Progenitor cell of endocrine pancreas (in vitro differentiated cells): Measurements from ENCODE around the gene KHDRBS1. TPM values are rescaled to one million over a fixed set of nuclear protein-coding genes. Genes with fewer than 3 reads are reported as not detected.
"Not testable (repeated sequence)": the region's sequence is repeated elsewhere in the genome, so short reads cannot be mapped to it uniquely, and the experiment has no call there.

Experiments used
- DNase-seq: peaks from one replicate; pipeline ENCODE4 v3.0.0; 2021; ENCODE audit warnings: low spot score; ENCODE audit not compliant: unreplicated experiment
- H3K27ac Mint-ChIP-seq: 2 replicates; pipeline ENCODE4 v1.8.0; 2021; ENCODE audit warnings: mild to moderate bottlenecking, moderate library complexity, mixed read lengths
- H3K27me3 Mint-ChIP-seq: 2 replicates; pipeline ENCODE4 v1.8.0; 2021; ENCODE audit warnings: mixed read lengths
- H3K36me3 Mint-ChIP-seq: 2 replicates; pipeline ENCODE4 v1.8.0; 2022; ENCODE audit warnings: mixed read lengths; ENCODE audit not compliant: insufficient read depth
- H3K4me1 Mint-ChIP-seq: 2 replicates; pipeline ENCODE4 v1.8.0; 2021; ENCODE audit warnings: low read depth, mixed read lengths
- H3K4me3 Mint-ChIP-seq: 2 replicates; pipeline ENCODE4 v1.8.0; 2021; ENCODE audit warnings: low read depth, mild to moderate bottlenecking, moderate library complexity, mixed read lengths
- H3K9me3 Mint-ChIP-seq: 2 replicates; pipeline ENCODE4 v1.8.0; 2021; ENCODE audit warnings: low read depth, mixed read lengths
- total RNA-seq: library from RNA; stranded (reverse); gene quantifications from 2 replicates; pipeline ENCODE4 v1.2.1, GENCODE V29; 2021
- TF ChIP-seq, protein P1 (sequence below): fragments of 200-600 bp; sonication (generic); IDR thresholded peaks from one replicate; pipeline ENCODE4 v1.5.0; 2021; ENCODE audit warnings: antibody characterized with exemption, mild to moderate bottlenecking; ENCODE audit not compliant: unreplicated experiment

KHDRBS1 gene
- total RNA-seq, 1 donor from 2014 or later: 235 TPM

DNA sequence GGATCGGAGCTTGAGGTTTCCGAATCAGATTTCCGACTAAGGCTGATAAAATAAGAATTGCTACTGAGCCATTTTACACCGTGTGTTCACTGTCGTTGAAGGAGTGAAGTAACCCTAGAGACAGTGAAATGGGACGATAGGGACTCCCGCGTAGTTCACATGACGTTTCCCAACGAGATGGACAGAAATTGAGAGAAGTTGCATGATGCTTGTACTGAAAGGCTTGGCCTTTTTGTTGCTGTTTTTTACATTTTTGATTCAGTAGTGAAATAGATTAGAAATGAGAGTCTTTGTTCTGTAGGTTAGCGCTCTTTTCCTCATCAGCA, 1.2 kb downstream of the KHDRBS1 start:
- H3K4me1 Mint-ChIP-seq: peaks cover 22% of the 10 kb centered on the region
- peak overlapping the region; percentile 98 for H3K27ac Mint-ChIP-seq
- no peak for DNase-seq
- H3K27me3 Mint-ChIP-seq: no peaks in the 10 kb centered on the region
- H3K36me3 Mint-ChIP-seq: peaks cover 6% of the 10 kb centered on the region
- H3K4me3 Mint-ChIP-seq: peak overlapping the region; percentile 98
- no peaks in the 10 kb centered on the region for H3K9me3 Mint-ChIP-seq
- TF ChIP-seq, protein P1, sequence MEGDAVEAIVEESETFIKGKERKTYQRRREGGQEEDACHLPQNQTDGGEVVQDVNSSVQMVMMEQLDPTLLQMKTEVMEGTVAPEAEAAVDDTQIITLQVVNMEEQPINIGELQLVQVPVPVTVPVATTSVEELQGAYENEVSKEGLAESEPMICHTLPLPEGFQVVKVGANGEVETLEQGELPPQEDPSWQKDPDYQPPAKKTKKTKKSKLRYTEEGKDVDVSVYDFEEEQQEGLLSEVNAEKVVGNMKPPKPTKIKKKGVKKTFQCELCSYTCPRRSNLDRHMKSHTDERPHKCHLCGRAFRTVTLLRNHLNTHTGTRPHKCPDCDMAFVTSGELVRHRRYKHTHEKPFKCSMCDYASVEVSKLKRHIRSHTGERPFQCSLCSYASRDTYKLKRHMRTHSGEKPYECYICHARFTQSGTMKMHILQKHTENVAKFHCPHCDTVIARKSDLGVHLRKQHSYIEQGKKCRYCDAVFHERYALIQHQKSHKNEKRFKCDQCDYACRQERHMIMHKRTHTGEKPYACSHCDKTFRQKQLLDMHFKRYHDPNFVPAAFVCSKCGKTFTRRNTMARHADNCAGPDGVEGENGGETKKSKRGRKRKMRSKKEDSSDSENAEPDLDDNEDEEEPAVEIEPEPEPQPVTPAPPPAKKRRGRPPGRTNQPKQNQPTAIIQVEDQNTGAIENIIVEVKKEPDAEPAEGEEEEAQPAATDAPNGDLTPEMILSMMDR: no peak

DNA sequence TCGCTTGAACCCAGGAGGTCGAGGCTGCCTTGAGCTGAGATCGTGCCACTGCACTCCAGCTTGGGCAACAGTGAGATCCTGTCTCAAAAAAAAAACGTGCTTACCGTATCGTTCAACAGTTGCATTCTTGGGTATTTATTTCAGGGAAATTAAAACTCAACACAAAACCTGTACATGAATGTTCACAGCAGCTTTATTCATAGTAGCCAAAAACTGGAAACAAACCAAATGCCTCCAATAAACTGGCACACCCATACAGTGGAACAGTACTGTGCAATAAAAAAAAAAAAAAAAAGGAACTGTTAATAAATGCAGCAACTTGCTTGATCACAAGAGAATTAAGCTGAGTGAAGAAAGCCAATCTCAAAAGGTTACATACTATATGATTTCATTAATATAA, 6.7 kb downstream of the KHDRBS1 start:
- TF ChIP-seq, protein P1: no peak
- peaks cover 41% of the 10 kb centered on the region for H3K4me1 Mint-ChIP-seq
- H3K27me3 Mint-ChIP-seq: no peaks in the 10 kb centered on the region
- H3K4me3 Mint-ChIP-seq: no peak overlapping the region
- DNase-seq: no peak
- peaks cover 10% of the 10 kb centered on the region for H3K36me3 Mint-ChIP-seq
- no peaks in the 10 kb centered on the region for H3K9me3 Mint-ChIP-seq
- no peak overlapping the region for H3K27ac Mint-ChIP-seq

DNA sequence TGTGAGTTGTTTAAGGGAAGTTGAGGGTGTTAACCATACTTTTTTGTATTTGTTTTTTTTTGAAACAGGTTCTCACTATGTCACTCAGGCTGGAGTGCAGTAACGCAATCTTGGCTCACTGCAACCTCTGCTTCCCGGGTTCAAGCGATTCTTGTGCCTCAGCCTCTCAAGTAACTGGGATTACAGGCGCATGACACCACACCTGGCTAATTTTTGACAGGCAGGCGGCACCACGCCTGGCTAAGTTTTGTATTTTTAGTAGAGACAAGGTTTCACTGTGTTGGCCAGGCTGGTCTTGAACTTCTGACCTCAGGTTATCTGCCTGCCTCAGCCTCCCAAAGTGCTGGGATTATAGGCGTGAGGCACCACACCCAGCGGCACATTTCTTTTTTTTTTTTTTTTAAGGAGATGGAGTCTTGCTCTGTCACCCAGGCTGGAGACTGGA, 7.9 kb downstream of the KHDRBS1 start:
- not testable (repeated sequence) for H3K36me3 Mint-ChIP-seq

DNA sequence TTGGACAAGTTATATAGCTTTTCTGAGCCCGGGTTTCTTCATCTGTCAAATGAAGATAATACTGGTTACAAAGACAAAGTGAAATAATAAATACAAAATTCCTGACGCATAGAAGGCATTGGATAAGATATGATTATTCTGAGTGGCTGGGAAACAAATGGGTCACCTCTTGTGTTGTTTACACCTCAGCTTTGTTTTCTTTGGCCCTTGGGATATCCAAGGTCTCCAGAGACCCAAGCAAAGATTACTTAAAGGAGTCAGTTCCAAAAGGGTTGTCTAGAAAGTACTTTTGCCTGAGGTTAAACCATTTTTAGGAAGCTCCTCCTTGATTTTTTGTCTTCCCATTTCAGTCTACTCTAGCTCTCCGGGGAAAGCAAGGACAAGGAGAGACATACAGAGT, 9.7 kb downstream of the KHDRBS1 start:
- peaks cover 9% of the 10 kb centered on the region for H3K36me3 Mint-ChIP-seq
- peak overlapping the region; percentile 87 for H3K27ac Mint-ChIP-seq
- TF ChIP-seq, protein P1: no peak

More for the DNA sequence above, 7.9 kb downstream of the KHDRBS1 start:
- H3K27me3 Mint-ChIP-seq, H3K9me3 Mint-ChIP-seq, DNase-seq, H3K27ac Mint-ChIP-seq, H3K4me3 Mint-ChIP-seq: not testable (repeated sequence)
- H3K4me1 Mint-ChIP-seq: peaks cover 30% of the 10 kb centered on the region

DNA sequence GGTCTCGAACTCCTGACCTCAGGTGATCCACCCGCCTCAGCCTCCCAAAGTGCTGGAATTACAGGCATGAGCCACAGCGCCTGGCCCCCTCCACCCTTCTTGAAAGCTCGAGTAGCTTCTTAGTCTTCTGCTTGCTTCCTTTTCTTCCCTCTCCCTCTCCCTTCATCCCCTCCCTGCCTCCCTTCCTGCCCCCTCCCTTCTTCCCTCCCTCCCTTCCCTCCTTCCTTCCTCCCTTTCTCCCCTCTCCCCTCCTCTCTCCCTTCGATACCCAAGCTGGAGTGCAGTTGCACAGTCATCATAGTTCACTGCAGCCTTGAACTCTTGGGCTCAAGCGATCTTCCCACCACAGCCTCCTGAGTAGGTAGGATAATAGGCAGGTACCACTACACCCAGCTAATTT, 11.8 kb downstream of the KHDRBS1 start:
- TF ChIP-seq, protein P1: no peak
- DNase-seq: no peak
- no peaks in the 10 kb centered on the region for H3K27me3 Mint-ChIP-seq
- H3K27ac Mint-ChIP-seq: no peak overlapping the region
- H3K36me3 Mint-ChIP-seq: peaks cover 9% of the 10 kb centered on the region
- no peak overlapping the region for H3K4me3 Mint-ChIP-seq
- no peaks in the 10 kb centered on the region for H3K9me3 Mint-ChIP-seq
- H3K4me1 Mint-ChIP-seq: peaks cover 32% of the 10 kb centered on the region

More for the DNA sequence above, 9.7 kb downstream of the KHDRBS1 start:
- Mint-ChIP-seq H3K9me3 (no peaks in the 10 kb centered on the region), H3K4me1 (peaks cover 31% of the 10 kb centered on the region), H3K27me3 (no peaks in the 10 kb centered on the region), H3K4me3 (no peak overlapping the region)
- DNase-seq: no peak

DNA sequence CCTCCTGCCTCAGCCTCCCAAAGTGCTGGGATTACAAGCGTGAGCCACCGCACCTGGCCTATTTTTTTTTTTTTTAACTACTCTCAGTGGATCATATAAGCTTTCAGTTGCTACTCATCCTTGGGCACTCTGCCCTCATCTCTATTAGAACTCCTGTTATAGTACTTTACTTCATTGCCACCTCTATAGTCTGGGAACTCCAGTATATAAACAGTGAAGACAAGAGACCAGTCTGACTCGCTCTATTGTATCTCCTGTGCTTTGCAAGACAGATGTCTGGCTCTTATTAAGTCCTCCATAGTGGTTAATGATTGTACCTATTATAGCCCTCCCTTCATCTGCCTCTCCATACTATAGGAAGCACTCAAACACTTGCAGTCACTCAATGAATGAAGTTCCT, 15.1 kb downstream of the KHDRBS1 start:
- DNase-seq: no peak
- Mint-ChIP-seq H3K9me3 (no peaks in the 10 kb centered on the region), H3K36me3 (peaks cover 17% of the 10 kb centered on the region), H3K27ac (no peak overlapping the region), H3K4me1 (peaks cover 26% of the 10 kb centered on the region), H3K4me3 (no peak overlapping the region), H3K27me3 (no peaks in the 10 kb centered on the region)
- TF ChIP-seq, protein P1: no peak
